H9 (cell line): ENCODE results near the gene OR8B2. TPM values are rescaled to one million over a fixed set of nuclear protein-coding genes. Genes with fewer than 3 reads are reported as not detected.

ENCODE experiments used
- DNase-seq: peaks from one replicate; pipeline ENCODE4 v3.0.0-alpha.2; 2017
- H2AFZ ChIP-seq: one replicate; pipeline ENCODE4 v1.6.1; 2013; ENCODE audit warnings: mild to moderate bottlenecking, low read length, control low read depth, moderate library complexity
- H2AK5ac ChIP-seq: 2 replicates; pipeline ENCODE4 v1.6.1; 2013; ENCODE audit warnings: low read length, control low read depth, mixed read lengths; ENCODE audit not compliant: insufficient read length
- H2BK120ac ChIP-seq: one replicate; pipeline ENCODE4 v1.6.1; 2013; ENCODE audit warnings: low read depth, mild to moderate bottlenecking, low read length, control low read depth, inconsistent platforms; ENCODE audit not compliant: poor library complexity, severe bottlenecking
- H2BK12ac ChIP-seq: 2 replicates; pipeline ENCODE4 v1.6.1; 2013; ENCODE audit warnings: low read length, control low read depth, mixed read lengths, low read depth; ENCODE audit not compliant: insufficient read length
- H2BK15ac ChIP-seq: 2 replicates; pipeline ENCODE4 v1.6.1; 2013; ENCODE audit warnings: low read depth, low read length, control low read depth
- H2BK20ac ChIP-seq: one replicate; pipeline ENCODE4 v1.6.1; 2013; ENCODE audit warnings: low read depth, mild to moderate bottlenecking, low read length, control low read depth, inconsistent platforms; ENCODE audit not compliant: poor library complexity, severe bottlenecking
- H2BK5ac ChIP-seq: 2 replicates; pipeline ENCODE4 v1.6.1; 2013; ENCODE audit warnings: low read length, control low read depth, mixed read lengths; ENCODE audit not compliant: insufficient read length
- H3K14ac ChIP-seq: 2 replicates; pipeline ENCODE4 v1.6.1; 2013; ENCODE audit warnings: low read length, control low read depth; ENCODE audit not compliant: insufficient read depth
- H3K18ac ChIP-seq: 2 replicates; pipeline ENCODE4 v1.6.1; 2013; ENCODE audit warnings: low read depth, mild to moderate bottlenecking, mixed read lengths, low read length, control low read depth; ENCODE audit not compliant: insufficient read length
- H3K23ac ChIP-seq: 2 replicates; pipeline ENCODE4 v1.6.1; 2013; ENCODE audit warnings: low read length, control low read depth, mixed read lengths, low read depth; ENCODE audit not compliant: insufficient read length
- H3K23me2 ChIP-seq: 2 replicates; pipeline ENCODE4 v1.6.1; 2013; ENCODE audit warnings: low read depth, mild to moderate bottlenecking, mixed read lengths, low read length, control low read depth; ENCODE audit not compliant: insufficient read length, poor library complexity, severe bottlenecking
- H3K27ac ChIP-seq: 2 replicates; pipeline ENCODE4 v1.5.1; 2013; ENCODE audit warnings: low read length, control low read depth, mixed read lengths, low read depth; ENCODE audit not compliant: insufficient read length
- H3K27me3 ChIP-seq: 2 replicates; pipeline ENCODE4 v1.6.1; 2013; ENCODE audit warnings: low read length, control low read depth, inconsistent platforms; ENCODE audit not compliant: insufficient read depth
- H3K4ac ChIP-seq: 2 replicates; pipeline ENCODE4 v1.6.1; 2013; ENCODE audit warnings: low read depth, mild to moderate bottlenecking, control low read depth, inconsistent platforms, low read length, moderate library complexity
- H3K4me1 ChIP-seq: 2 replicates; pipeline ENCODE4 v1.6.1; 2013; ENCODE audit warnings: low read length, control low read depth, inconsistent platforms; ENCODE audit not compliant: insufficient read depth
- H3K4me2 ChIP-seq: 2 replicates; pipeline ENCODE4 v1.6.1; 2013; ENCODE audit warnings: low read length, control low read depth, mixed read lengths; ENCODE audit not compliant: insufficient read length, insufficient read depth
- H3K56ac ChIP-seq: 2 replicates; pipeline ENCODE4 v1.6.1; 2013; ENCODE audit warnings: low read depth, mild to moderate bottlenecking, mixed read lengths, low read length, control low read depth; ENCODE audit not compliant: insufficient read length
- H3K79me1 ChIP-seq: 2 replicates; pipeline ENCODE4 v1.6.1; 2013; ENCODE audit warnings: low read depth, mild to moderate bottlenecking, moderate library complexity, low read length, control low read depth, inconsistent platforms; ENCODE audit not compliant: insufficient read depth, poor library complexity, severe bottlenecking
- H3K79me2 ChIP-seq: 2 replicates; pipeline ENCODE4 v1.6.1; 2013; ENCODE audit warnings: low read length, control low read depth, inconsistent platforms; ENCODE audit not compliant: insufficient read depth
- H3K9ac ChIP-seq: 2 replicates; pipeline ENCODE4 v1.6.1; 2013; ENCODE audit warnings: low read length, control low read depth, mixed read lengths; ENCODE audit not compliant: insufficient read length; ENCODE audit errors: extremely low read depth
- H3K9me3 ChIP-seq: one replicate; pipeline ENCODE4 v1.6.1; 2013; ENCODE audit warnings: low read depth, low read length, inconsistent platforms; ENCODE audit not compliant: control insufficient read depth
- H3T11ph ChIP-seq: one replicate; pipeline ENCODE4 v1.6.1; 2013; ENCODE audit warnings: mild to moderate bottlenecking, low read length, control low read depth, inconsistent platforms
- H4K20me1 ChIP-seq: one replicate; pipeline ENCODE4 v1.6.1; 2013; ENCODE audit not compliant: control insufficient read depth, insufficient read length, insufficient read depth
- H4K5ac ChIP-seq: 2 replicates; pipeline ENCODE4 v1.6.1; 2013; ENCODE audit warnings: low read depth, mild to moderate bottlenecking, mixed read lengths, low read length, control low read depth; ENCODE audit not compliant: insufficient read length
- H4K8ac ChIP-seq: replicated peaks from 2 replicates; pipeline ENCODE4 v1.6.1; 2013; ENCODE audit warnings: low read length, control low read depth, mixed read lengths, low read depth; ENCODE audit not compliant: insufficient read length
- H4K91ac ChIP-seq: 2 replicates; pipeline ENCODE4 v1.6.1; 2013; ENCODE audit warnings: low read depth, mild to moderate bottlenecking, moderate library complexity, mixed read lengths, low read length, control low read depth; ENCODE audit not compliant: insufficient read length
- H3K27ac Mint-ChIP-seq, 3 experiments: 2 replicates in 2 of 3; 3 replicates in 1 of 3; pipeline ENCODE4 v1.8.0; 2020 to 2021; ENCODE audit warnings: mixed read lengths in 3 of 3, mild to moderate bottlenecking in 1 of 3, moderate library complexity in 1 of 3
- H3K27me3 Mint-ChIP-seq: 2 replicates; pipeline ENCODE4 v1.8.0; 2021; ENCODE audit warnings: low read depth, mild to moderate bottlenecking, moderate library complexity, mixed read lengths
- H3K36me3 Mint-ChIP-seq, 3 experiments: 2 replicates in 2 of 3; 3 replicates in 1 of 3; pipeline ENCODE4 v1.8.0; 2020 to 2021; ENCODE audit warnings: low read depth in 3 of 3, mixed read lengths in 3 of 3; ENCODE audit not compliant: insufficient read depth in 1 of 3
- H3K4me1 Mint-ChIP-seq, 2 experiments: 2 replicates each; pipeline ENCODE4 v1.8.0; 2020; ENCODE audit warnings: mixed read lengths in 2 of 2
- H3K4me3 Mint-ChIP-seq, 2 experiments: 2 replicates in 1 of 2; 3 replicates in 1 of 2; pipeline ENCODE4 v1.8.0; 2020 to 2021; ENCODE audit warnings: mild to moderate bottlenecking in 2 of 2, mixed read lengths in 2 of 2, moderate library complexity in 1 of 2
- H3K9me3 Mint-ChIP-seq, 2 experiments: 2 replicates in 1 of 2; 3 replicates in 1 of 2; pipeline ENCODE4 v1.8.0; 2020; ENCODE audit warnings: mild to moderate bottlenecking in 2 of 2, mixed read lengths in 2 of 2, moderate library complexity in 1 of 2
- CTCF ChIP-seq: fragments of 200-600 bp; sonication (generic); conservative IDR thresholded peaks from 3 replicates; pipeline ENCODE4 v1.8.0; 2021; ENCODE audit warnings: antibody characterized with exemption, mild to moderate bottlenecking
- WGBS: extraction: QIAGEN DNeasy Blood & Tissue Kit; methylation state at CpG from one replicate; pipeline ENCODE4 v1.1.7; 2013; ENCODE audit warnings: missing lambda C conversion rate, low lambda C conversion rate, mixed read lengths; ENCODE audit not compliant: insufficient read length; ENCODE audit errors: extremely low coverage; 5-methylcytosine and 5-hydroxymethylcytosine counted together
- total RNA-seq: library from RNA; stranded (reverse); gene quantifications from 2 replicates; pipeline ENCODE4 v1.2.1, GENCODE V29; 2021

The OR8B2 gene
- total RNA-seq, 1 experiment from 2014 or later = not detected

GRCh38 chr11:124359566-124359965, 24.7 kb downstream of the OR8B2 start:
- no peak for TF ChIP-seq CTCF
- H3K4me2 ChIP-seq = no peak overlapping the region
- no peak overlapping the region for H3K56ac ChIP-seq
- WGBS = no CpG with 5 or more reads among the region's 2 CpGs
- H2BK20ac ChIP-seq = no peak overlapping the region
- no peak overlapping the region for H2BK15ac ChIP-seq
- H2AK5ac ChIP-seq = no peak overlapping the region
- Mint-ChIP-seq H3K27ac (no peak overlapping the region), H3K4me1 (no peaks in the 10 kb centered on the region), H3K4me3 (no peak overlapping the region), H3K27me3 (peaks cover 6% of the 10 kb centered on the region; the same call in 1 of the 2 replicates), H3K36me3 (no peaks in the 10 kb centered on the region), H3K9me3 (no peaks in the 10 kb centered on the region; a peak in 1 of 5 replicates)
- no peak overlapping the region for H3K23ac ChIP-seq
- no peak overlapping the region for H3K9ac ChIP-seq
- no peaks in the 10 kb centered on the region for H3K4me1 ChIP-seq
- H2AFZ ChIP-seq = no peak overlapping the region
- H3K4ac ChIP-seq = no peak overlapping the region
- H4K8ac ChIP-seq = no peak overlapping the region
- no peaks in the 10 kb centered on the region for H3K23me2 ChIP-seq
- H3K79me2 ChIP-seq = no peaks in the 10 kb centered on the region
- H3K27ac ChIP-seq = no peak overlapping the region
- H4K5ac ChIP-seq = no peak overlapping the region
- no peaks in the 10 kb centered on the region for H3K27me3 ChIP-seq
- H2BK120ac ChIP-seq = no peak overlapping the region
- DNase-seq = no peak
- H3T11ph ChIP-seq = no peak overlapping the region
- no peak overlapping the region for H4K91ac ChIP-seq
- no peak overlapping the region for H3K18ac ChIP-seq
- no peak overlapping the region for H2BK12ac ChIP-seq
- no peak overlapping the region for H2BK5ac ChIP-seq
- H3K14ac ChIP-seq = no peak overlapping the region
- H4K20me1 ChIP-seq = no peaks in the 10 kb centered on the region
- no peaks in the 10 kb centered on the region for H3K9me3 ChIP-seq
- no peaks in the 10 kb centered on the region for H3K79me1 ChIP-seq
